GM21367 (cell line): Measurements from ENCODE around the gene EHBP1.

Experiments used
- ATAC-seq: cut with Tn5 transposase; IDR thresholded peaks from one replicate; pipeline ENCODE4 v1.9.1; 2021; ENCODE audit not compliant: unreplicated experiment

Gene EHBP1

DNA sequence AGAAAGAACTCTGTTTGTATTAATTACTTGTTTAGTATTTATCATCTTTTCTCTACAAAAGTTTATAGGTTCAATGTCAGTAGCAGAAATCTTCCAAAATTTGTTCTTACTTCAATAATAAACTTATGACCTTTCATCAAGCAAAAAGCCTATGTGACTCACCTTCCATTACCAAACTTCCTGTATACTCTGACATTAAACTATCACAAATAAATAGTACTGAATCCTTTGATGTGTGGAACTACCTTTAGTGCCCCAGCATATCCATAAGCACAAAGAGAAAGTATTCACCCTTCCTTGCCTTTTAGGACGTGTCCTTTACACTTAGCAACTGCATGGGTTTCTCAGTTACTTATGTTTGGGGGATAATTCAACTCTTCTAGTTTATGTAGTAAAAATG is 166.0 kb downstream of the EHBP1 start:
- ATAC-seq = no peak

DNA sequence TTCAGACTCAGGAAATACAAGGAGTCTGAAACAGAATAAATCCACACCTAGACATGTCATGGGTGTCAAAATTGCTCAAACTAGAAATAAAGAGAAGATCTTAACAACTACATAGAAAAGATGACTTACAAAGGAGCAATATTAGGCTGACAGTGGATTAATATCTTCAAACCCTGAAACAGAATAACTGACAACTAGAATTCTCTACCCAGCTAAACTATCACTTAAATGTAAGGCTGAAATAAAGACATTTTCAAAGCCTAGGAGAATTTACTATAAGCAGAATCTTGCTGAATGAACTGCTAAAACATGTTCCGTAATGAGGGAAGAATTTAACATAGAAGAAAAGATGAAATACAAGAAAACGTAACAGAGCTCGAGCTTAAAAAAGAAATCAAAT is 168.1 kb downstream of the EHBP1 start:
- no peak for ATAC-seq

- ATAC-seq = no peak
Observed at GRCh38 chr2:62874881-62875383, 169.4 kb downstream of the EHBP1 start.

DNA sequence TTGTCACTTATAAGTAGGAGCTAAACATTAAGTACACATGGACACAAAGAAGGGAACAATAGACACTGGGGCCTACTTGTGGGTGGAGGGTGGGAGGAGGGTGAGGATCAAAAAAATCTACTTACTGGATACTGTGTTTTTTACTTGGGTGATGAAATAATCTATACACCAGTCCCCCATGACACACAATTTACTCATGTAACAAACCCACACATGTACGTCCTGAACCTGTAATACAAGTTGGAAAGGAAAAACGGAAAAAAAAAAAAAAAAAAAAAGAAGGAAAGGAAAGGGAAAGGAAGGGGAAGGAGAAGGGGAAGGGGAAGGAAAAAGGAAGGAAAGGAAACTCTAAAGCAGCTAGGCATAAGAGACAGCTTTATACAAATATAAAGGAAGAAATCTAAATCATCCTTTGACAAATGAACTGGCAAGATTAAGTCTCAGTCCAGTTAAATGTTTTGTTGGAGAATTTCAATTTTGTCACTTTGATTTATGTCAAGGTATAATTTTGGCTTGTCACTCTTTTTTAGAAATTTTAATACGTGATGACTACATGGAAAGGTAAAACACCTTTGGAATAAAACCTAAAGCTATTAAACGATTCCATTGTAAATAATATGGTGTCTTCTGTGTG is 175.8 kb downstream of the EHBP1 start:
- ATAC-seq = no peak

GRCh38 chr2:62883629-62884028 is 178.1 kb downstream of the EHBP1 start:
- ATAC-seq = no peak

- ATAC-seq = no peak
Observed at GRCh38 chr2:62884086-62884485, 178.6 kb downstream of the EHBP1 start.

GRCh38 chr2:62884514-62884913 is 179.0 kb downstream of the EHBP1 start:
- ATAC-seq = no peak

DNA sequence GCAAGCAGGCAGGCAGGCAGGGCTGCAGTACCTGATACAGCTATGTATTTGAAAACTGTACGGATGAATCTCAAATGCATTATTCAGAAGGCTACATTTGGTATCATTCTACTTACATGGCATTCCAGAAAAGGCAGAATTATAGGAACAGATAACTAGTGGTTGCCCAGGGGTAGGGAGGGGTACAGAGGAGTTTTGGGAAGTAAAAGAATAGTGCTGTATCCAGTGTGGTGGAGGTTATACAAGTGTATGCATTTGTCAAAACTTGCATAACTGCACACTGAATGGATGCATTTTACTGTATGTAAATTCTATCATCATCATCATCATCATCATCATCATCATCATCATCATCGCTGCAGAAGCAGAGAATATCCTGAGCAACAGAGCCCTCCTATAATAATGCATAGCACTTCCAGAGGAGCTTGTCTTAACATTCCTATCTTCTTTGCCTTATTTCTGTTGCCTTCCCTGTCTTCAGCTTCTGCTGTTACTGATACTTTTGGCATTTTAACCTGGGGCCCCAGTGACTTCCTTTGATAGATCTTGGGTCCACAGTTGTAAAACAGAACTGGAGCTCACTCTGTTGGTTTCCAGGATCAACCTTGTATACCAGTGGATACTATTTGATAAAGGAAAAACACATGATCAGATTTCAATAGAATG is 189.6 kb downstream of the EHBP1 start:
- no peak for ATAC-seq

GRCh38 chr2:62895632-62896009 is 190.1 kb downstream of the EHBP1 start:
- ATAC-seq = no peak

DNA sequence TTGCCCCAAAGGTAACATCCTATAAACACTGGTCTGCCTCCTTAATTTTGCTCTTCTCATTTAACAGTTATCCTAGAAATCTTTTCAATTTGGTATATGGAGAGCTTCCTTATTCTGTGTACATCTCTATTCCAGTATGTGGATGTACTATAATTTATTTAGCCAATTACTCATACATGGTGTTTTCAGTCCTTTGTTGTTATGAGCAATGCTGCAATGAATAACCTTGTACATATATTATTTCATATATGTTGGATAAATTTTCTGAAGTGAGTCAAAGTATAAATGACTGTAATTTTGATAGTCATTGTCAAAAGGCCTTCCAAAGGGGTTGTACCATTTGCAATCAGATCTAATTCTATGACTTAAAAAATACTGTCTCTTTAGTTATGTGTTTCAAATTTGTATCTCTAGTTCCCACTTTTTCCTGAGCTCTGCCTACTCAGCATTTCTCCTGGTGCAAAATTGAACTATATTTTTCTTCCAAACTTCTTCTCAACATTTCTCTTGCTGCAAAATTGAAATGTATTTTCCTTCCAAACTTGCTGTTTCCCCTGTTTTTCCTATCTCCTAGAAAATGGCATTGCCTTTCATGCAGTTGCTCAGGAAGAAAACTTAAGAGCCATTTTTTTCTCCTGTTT is 191.8 kb downstream of the EHBP1 start:
- no peak for ATAC-seq

GRCh38 chr2:62904344-62904743 is 198.8 kb downstream of the EHBP1 start:
- no peak for ATAC-seq

GRCh38 chr2:62908145-62908544 is 202.6 kb downstream of the EHBP1 start:
- ATAC-seq = no peak

GRCh38 chr2:62913311-62913710 is 207.8 kb downstream of the EHBP1 start:
- ATAC-seq = no peak

DNA sequence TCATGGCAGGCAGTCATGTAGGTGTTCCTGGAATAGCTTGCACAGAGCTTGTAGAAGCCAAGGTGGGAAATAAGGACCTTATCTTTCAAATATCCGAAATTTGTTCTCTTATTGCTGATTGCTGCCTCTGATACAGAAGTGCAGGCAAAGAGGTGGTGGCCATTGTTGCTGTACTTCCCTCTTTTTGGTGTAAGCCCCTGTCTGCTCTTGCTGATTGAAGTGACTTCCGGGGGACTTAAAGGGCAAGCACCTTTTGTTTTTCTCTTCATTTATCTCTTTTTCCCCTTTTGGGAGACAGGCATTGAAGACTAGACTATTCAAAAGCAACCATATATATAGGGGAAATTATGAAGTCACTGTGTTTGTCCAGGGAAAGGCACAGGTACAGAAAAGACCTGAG is 213.5 kb downstream of the EHBP1 start:
- ATAC-seq = no peak

DNA sequence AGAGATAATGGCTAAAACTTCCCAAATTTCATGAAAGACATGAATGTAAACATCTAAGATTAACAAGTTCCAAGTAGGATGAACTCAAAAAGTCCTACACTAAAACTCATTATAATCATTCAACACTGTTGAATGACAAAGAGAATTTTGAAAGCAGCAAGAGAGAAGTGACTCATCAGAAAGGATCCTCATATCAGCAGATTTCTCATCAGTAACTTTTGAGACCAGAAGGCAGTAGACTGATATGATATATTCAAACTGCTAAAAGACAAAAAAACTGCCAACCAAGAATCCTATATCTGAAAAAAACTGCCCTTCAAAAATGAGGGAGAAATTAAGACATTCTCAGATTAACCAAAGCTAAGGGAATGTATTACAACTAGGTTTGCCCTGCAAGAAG is 214.6 kb downstream of the EHBP1 start:
- no peak for ATAC-seq

DNA sequence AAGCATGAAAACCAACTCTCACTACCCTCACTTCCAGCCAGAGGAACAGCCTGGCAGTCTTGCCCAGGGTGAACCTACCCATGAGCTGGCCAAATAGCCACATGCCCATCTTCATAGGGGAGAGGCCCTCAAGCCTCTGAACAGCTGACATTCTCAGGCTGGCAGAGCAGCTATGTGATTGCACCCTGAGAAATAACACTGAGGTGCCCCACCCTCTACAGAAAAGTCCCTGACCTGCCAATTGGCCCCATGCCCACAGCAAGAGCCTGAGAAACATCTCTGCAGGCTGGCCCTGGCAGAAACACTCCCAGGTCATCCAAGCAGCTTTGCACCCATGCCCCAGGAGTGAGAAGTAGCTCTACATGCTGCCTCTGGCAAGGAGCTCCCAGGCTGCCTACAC is 217.7 kb downstream of the EHBP1 start:
- ATAC-seq = no peak

DNA sequence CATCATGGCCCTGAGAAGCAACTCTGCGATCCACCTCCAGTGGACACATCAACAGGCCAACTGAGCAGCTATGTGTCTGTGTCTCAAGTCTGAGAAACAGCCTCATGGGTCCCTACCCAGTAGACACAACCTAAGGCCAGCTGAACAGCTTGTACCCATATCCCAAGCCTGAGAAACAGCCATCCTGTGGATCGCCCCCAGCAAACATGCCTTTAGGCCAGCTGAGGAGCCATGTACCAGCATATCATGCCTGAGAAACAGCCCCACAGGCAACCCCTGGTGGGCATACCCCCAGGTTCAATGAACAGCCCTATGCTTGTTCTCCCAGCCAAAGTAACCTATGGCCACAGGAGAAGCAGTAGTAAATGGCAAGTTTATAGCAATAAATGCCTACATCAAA is 218.4 kb downstream of the EHBP1 start:
- no peak for ATAC-seq

DNA sequence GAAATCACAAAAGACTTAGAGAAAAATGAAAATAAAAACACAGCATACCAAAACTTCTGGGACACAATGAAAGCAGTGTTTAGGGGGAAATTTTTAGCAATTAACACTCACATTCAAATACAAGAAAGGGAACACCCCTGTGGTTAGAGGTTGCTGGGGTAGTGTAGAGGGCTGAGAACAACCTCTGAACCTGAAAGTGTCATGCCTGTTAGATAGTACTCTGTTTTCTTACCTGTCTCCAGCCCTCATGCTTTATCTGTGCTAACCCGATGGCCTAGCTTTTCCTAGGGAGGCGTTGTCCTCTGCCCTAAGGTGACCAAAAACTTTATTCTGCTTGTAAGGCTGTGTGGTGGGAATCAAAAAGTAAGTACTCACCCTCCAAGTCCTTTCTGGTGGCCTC is 222.5 kb downstream of the EHBP1 start:
- no peak for ATAC-seq

- ATAC-seq = no peak
Observed at GRCh38 chr2:62931536-62931935, 226.0 kb downstream of the EHBP1 start.

DNA sequence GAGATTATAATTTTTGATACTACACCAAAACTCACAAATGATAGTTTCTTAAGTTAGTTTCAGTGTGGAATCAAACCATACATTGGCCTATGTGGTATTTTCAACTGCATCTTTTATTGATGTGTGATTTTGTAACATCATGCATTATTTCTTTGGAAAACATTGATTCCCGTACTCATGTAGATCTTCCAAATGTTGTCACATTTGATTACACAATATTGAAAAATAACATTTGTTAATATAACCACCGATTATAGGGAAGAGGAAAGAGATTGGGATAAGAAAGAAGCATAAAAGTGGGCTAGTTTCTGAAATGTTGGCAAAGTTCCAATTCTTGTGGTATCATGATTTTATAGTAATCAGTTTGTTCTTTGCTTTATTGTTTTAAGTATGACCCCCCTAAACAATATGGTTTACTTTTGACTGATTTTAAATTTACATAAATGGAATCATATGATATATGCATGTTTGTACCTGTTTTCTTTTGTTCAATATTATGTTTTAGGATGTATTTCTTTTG is 227.9 kb downstream of the EHBP1 start:
- ATAC-seq = no peak

- ATAC-seq = no peak
Observed at GRCh38 chr2:62934517-62934916, 229.0 kb downstream of the EHBP1 start.

GRCh38 chr2:62938126-62938525 is 232.6 kb downstream of the EHBP1 start:
- no peak for ATAC-seq
